Keratinocyte (primary cell): ENCODE data around the gene CD7. TPM values are rescaled to one million over a fixed set of nuclear protein-coding genes. Genes with fewer than 3 reads are reported as not detected.
A peak's percentile ranks its signal among the peaks of the same experiment; 100 is the strongest.

Experiments
- DNase-seq: peaks from one replicate; pipeline ENCODE4 v3.0.0-alpha.2; 2011; ENCODE audit warnings: low read depth, missing footprints, low spot score
- FAIRE-seq: peaks from 2 replicates; lab custom pipeline; 2011; peaks lifted over from hg19 to GRCh38; lab: Jason Lieb, UNC
- H2AFZ ChIP-seq: 2 replicates; pipeline ENCODE4 v1.6.0; 2012; ENCODE audit warnings: low read length, control low read depth, inconsistent platforms; ENCODE audit not compliant: control insufficient read depth
- H3K27ac ChIP-seq: 2 replicates; pipeline ENCODE4 v1.5.1; 2011; ENCODE audit warnings: low read length; ENCODE audit not compliant: control insufficient read depth, insufficient read depth
- H3K27me3 ChIP-seq: 3 replicates; pipeline ENCODE4 v1.6.0; 2011; ENCODE audit warnings: low read length; ENCODE audit not compliant: control insufficient read depth, insufficient read depth; ENCODE audit errors: extremely low read depth
- H3K36me3 ChIP-seq, 2 experiments: 2 replicates in 1 of 2; 3 replicates in 1 of 2; pipeline ENCODE4 v1.5.1; 2011; ENCODE audit warnings: low read length in 2 of 2, mild to moderate bottlenecking in 1 of 2; ENCODE audit not compliant: control insufficient read depth in 2 of 2, insufficient read depth in 2 of 2; ENCODE audit errors: extremely low read depth in 1 of 2
- H3K4me1 ChIP-seq: 3 replicates; pipeline ENCODE4 v1.5.1; 2011; ENCODE audit warnings: low read length; ENCODE audit not compliant: control insufficient read depth, insufficient read depth; ENCODE audit errors: extremely low read depth
- H3K4me2 ChIP-seq: 3 replicates; pipeline ENCODE4 v1.6.0; 2011; ENCODE audit warnings: low read depth, low read length; ENCODE audit not compliant: control insufficient read depth, insufficient read depth; ENCODE audit errors: extremely low read depth
- H3K4me3 ChIP-seq, 3 experiments: fragments of 200-600 bp in 1 of 3; sonication (generic) in 1 of 3; 2 replicates in 2 of 3; 3 replicates in 1 of 3; pipeline ENCODE4 v1.5.1; 2011 to 2016; ENCODE audit warnings: low read length in 3 of 3, mild to moderate bottlenecking in 3 of 3, control low read depth in 2 of 3, inconsistent platforms in 1 of 3, low read depth in 1 of 3, mixed read lengths in 1 of 3, mixed run types in 1 of 3, moderate library complexity in 1 of 3; ENCODE audit not compliant: control insufficient read depth in 2 of 3, insufficient read depth in 2 of 3; ENCODE audit errors: extremely low read depth in 1 of 3
- H3K79me2 ChIP-seq: 2 replicates; pipeline ENCODE4 v1.6.0; 2012; ENCODE audit warnings: low read length; ENCODE audit not compliant: control insufficient read depth, insufficient read depth
- H3K9ac ChIP-seq: 3 replicates; pipeline ENCODE4 v1.6.0; 2011; ENCODE audit warnings: low read length; ENCODE audit not compliant: control insufficient read depth, insufficient read depth; ENCODE audit errors: extremely low read depth
- H3K9me1 ChIP-seq: 3 replicates; pipeline ENCODE4 v1.6.0; 2011; ENCODE audit warnings: low read length; ENCODE audit not compliant: control insufficient read depth, insufficient read depth; ENCODE audit errors: extremely low read depth
- H3K9me3 ChIP-seq: 2 replicates; pipeline ENCODE4 v1.5.1; 2012; ENCODE audit warnings: low read depth, low read length; ENCODE audit not compliant: control insufficient read depth
- H4K20me1 ChIP-seq: 3 replicates; pipeline ENCODE4 v1.6.0; 2011; ENCODE audit warnings: low read length; ENCODE audit not compliant: control insufficient read depth, insufficient read depth; ENCODE audit errors: extremely low read depth
- CTCF ChIP-seq, 3 experiments: IDR thresholded peaks in 1 of 3; conservative IDR thresholded peaks in 1 of 3; optimal IDR thresholded peaks in 1 of 3; 2 replicates in 2 of 3; 3 replicates in 1 of 3; pipeline versions ENCODE3 to v1.5.1; 2011; ENCODE audit warnings: low read length in 3 of 3, mild to moderate bottlenecking in 3 of 3, moderate library complexity in 2 of 3, control low read depth in 1 of 3, inconsistent platforms in 1 of 3; ENCODE audit not compliant: insufficient read depth in 2 of 3; ENCODE audit errors: extremely low read depth in 1 of 3
- EZH2 ChIP-seq: IDR thresholded peaks from one replicate; pipeline ENCODE4 v1.6.1; 2012; ENCODE audit warnings: inconsistent platforms, mild to moderate bottlenecking, low read length, moderate library complexity
- dilution Hi-C: fragments of 300-500 bp; cut with MboI; formaldehyde crosslinking; loops from one replicate; pipeline ENCODE4 v1.7.0; 2020; ENCODE audit warnings: low sequenced_read_pairs; ENCODE audit not compliant: extremely low pct_ligation_motif_present
- polyA plus RNA-seq, 5 experiments: library from polyadenylated mRNA; depleted of rRNA in 3 of 5; stranded (reverse) in 3 of 5; stranded (forward) in 1 of 5; unstranded in 1 of 5; fragments of >200 nt; gene quantifications; 1 replicate in 1 of 5; 2 replicates in 3 of 5; 3 replicates in 1 of 5; pipeline versions ENCODE4 v1.2.1 to v1.2.3, GENCODE V29; 2011 to 2012; ENCODE audit warnings: missing spikeins in 2 of 5, low read depth in 1 of 5, low replicate concordance in 1 of 5

The CD7 gene
- polyA plus RNA-seq, 1 donor (not counting 4 experiments of a cell fraction or from before 2014, with no cell fraction given), result not detected

- no peaks in the 10 kb centered on the region for H3K79me2 ChIP-seq
- FAIRE-seq (no peak), DNase-seq (no peak)
- peak overlapping the region in 1 of 3 experiments; percentile 66 for H3K4me3 ChIP-seq
- no peaks in the 10 kb centered on the region for H3K9me1 ChIP-seq
- peaks cover 23% of the 10 kb centered on the region for H3K27me3 ChIP-seq
- peak overlapping the region; percentile 90 for H3K4me2 ChIP-seq
- peak overlapping the region; percentile 28 for H3K9ac ChIP-seq
- no peak overlapping the region for H3K27ac ChIP-seq
- no peaks in the 10 kb centered on the region for H4K20me1 ChIP-seq
- H3K36me3 ChIP-seq, result no peaks in the 10 kb centered on the region
- TF ChIP-seq CTCF (optimal IDR thresholded peaks at IDR 0.05 in 1 of 3, IDR thresholded peaks at IDR 0.05 in 1 of 3, conservative IDR thresholded peaks at IDR 0.05 in 1 of 3; ENCODE audit: extremely low read depth in 1 of 3, insufficient read depth in 2 of 3, low read length in 3 of 3) (no peak), EZH2 (no peak)
- H3K9me3 ChIP-seq, result no peaks in the 10 kb centered on the region
- peaks cover 53% of the 10 kb centered on the region for H3K4me1 ChIP-seq
- no peak overlapping the region for H2AFZ ChIP-seq
- dilution Hi-C loops, result no loop called here
These were observed 16.8 kb upstream of the CD7 start for GRCh38 chr17:82334204-82334621.

DNA sequence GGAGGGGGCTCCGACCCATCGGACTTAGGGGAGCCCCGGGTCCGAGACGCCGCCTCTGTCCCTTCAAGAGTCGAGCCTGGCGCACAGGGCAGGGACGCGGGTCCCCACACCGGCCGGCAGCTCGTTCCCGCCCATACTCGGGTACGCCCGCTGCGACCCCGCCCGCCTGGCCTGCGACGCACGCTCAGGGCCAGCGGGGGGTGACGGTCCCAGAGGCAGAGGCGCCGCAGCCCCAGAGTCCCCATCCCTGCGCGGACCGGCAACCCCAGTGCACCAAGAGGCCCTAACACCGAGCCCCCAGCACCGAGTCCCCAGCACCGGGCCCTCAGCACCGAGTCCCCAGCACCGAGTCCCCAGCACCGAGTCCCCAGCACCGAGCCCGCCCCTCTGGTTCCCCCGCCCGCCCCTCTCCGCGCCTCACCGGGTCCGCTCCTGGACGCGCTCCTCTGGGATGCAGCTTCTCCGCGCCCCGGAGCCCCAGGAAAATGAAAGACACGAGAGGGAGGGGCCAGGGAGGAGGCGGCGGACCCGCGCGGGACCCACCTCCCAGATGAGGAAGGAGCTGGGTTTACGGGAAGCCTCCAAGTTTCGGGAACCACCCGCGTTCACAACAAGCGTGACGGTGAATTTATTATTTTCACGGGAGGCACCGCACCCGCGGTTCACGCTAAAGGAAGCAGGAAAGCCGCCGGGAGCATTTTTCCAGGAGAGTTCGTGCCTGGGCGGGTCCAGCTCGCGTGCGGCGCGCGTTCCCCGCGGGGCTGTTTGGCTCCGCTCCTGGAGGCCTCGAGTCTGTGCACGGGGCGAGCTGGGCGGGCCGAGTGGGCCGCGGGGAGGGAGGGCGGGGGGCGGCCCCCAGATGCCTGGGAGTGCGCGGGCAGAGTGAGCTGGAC lies 16.1 kb upstream of the CD7 start, which contains the start of gene SECTM1:
TSS of gene SECTM1 (minus strand) at position 488 of the 893 bp plus-strand sequence. CDS start 6,526 bp downstream, outside the sequence.
- peak within 1 kb of the TSS; percentile 67 for H3K9ac ChIP-seq
- H3K27me3 ChIP-seq, result peaks cover 26% of the 10 kb centered on the region
- DNase-seq (no peak), FAIRE-seq (no peak)
- dilution Hi-C loops, result no loop called here
- peaks cover 46% of the 10 kb centered on the region for H3K4me1 ChIP-seq
- peak within 1 kb of the TSS; percentile 90 for H3K4me2 ChIP-seq
- peak within 1 kb of the TSS; percentile 19 for H2AFZ ChIP-seq
- H3K9me3 ChIP-seq, result no peaks in the 10 kb centered on the region
- peak within 1 kb of the TSS; percentile 29 to 66 (median 56) for H3K4me3 ChIP-seq
- H4K20me1 ChIP-seq, result no peaks in the 10 kb centered on the region
- H3K27ac ChIP-seq, result peak within 1 kb of the TSS; percentile 36
- no peaks in the 10 kb centered on the region for H3K9me1 ChIP-seq
- no peaks in the 10 kb centered on the region for H3K36me3 ChIP-seq
- no peaks in the 10 kb centered on the region for H3K79me2 ChIP-seq
- TF ChIP-seq CTCF (optimal IDR thresholded peaks at IDR 0.05 in 1 of 3, IDR thresholded peaks at IDR 0.05 in 1 of 3, conservative IDR thresholded peaks at IDR 0.05 in 1 of 3; ENCODE audit: extremely low read depth in 1 of 3, insufficient read depth in 2 of 3, low read length in 3 of 3) (no peak), EZH2 (no peak)
